Measurements from ENCODE around the gene HRH2.

DNA sequence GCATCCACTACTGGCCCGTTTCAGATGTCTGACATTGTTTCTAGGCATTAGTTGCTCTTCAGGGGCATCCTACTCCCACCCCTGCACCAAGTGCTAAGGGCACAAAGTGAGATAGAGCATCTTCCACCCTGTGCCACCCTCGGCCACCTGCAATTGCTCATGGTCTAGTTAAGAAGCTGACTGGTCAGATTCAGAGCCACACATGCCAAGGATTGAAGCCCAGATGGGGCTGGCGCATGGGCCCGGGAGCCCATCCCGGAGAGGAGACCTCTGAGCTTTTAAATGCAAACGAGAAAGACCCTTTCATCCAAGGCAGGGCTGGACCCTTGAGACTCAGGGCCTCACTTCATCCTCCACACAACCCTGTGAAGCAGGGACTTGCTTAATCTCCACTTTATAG lies 28.5 kb downstream of the HRH2 start:
- TF ChIP-seq, protein P1, sequence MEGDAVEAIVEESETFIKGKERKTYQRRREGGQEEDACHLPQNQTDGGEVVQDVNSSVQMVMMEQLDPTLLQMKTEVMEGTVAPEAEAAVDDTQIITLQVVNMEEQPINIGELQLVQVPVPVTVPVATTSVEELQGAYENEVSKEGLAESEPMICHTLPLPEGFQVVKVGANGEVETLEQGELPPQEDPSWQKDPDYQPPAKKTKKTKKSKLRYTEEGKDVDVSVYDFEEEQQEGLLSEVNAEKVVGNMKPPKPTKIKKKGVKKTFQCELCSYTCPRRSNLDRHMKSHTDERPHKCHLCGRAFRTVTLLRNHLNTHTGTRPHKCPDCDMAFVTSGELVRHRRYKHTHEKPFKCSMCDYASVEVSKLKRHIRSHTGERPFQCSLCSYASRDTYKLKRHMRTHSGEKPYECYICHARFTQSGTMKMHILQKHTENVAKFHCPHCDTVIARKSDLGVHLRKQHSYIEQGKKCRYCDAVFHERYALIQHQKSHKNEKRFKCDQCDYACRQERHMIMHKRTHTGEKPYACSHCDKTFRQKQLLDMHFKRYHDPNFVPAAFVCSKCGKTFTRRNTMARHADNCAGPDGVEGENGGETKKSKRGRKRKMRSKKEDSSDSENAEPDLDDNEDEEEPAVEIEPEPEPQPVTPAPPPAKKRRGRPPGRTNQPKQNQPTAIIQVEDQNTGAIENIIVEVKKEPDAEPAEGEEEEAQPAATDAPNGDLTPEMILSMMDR (IDR thresholded peaks at IDR 0.05; ENCODE audit: low read length): no peak
- no peak for TF ChIP-seq EZH2 (IDR thresholded peaks at IDR 0.05; ENCODE audit: borderline replicate concordance, low read length)

Data from OCI-LY1 (cell line).